IMR-90 (cell line): ENCODE measurements around the gene ADRA2C. TPM values are rescaled to one million over a fixed set of nuclear protein-coding genes. Genes with fewer than 3 reads are reported as not detected.

Experiments
- ATAC-seq: fragments of 200-7000 bp; cut with Tn5 transposase; 2 replicates; pipeline ENCODE4 v1.9.1; 2020; ENCODE audit warnings: low read depth, mild to moderate bottlenecking, moderate library complexity
- BruUV-seq: library from RNA; stranded (reverse); fragments of 400-500 nt; replicated peaks from 2 replicates; lab custom pipeline; 2021; lab: Mats Ljungman, UMichigan
- CTCF ChIA-PET: fragments of 300-600 bp; formaldehyde crosslinking; extraction: SDS; loops from one replicate; lab custom pipeline; 2021; ENCODE audit warnings: antibody characterized with exemption; lab: Yijun Ruan, JAX
- POLR2A ChIA-PET: fragments of 300-600 bp; sonication (Branson Sonifier 250); formaldehyde crosslinking; loops from one replicate; lab custom pipeline; 2022; ENCODE audit warnings: antibody characterized with exemption; ENCODE audit not compliant: unreplicated experiment; lab: Charles Lee
- DNase-seq: peaks from one replicate; pipeline ENCODE4 v3.0.0; 2013
- H2AFZ ChIP-seq: replicated peaks from 2 replicates; pipeline ENCODE3; 2013; ENCODE audit warnings: low read length, mild to moderate bottlenecking; ENCODE audit not compliant: poor library complexity
- H2AK5ac ChIP-seq: 2 replicates; pipeline ENCODE4 v1.6.1; 2013; ENCODE audit warnings: low read depth, low read length, inconsistent platforms
- H2AK9ac ChIP-seq: replicated peaks from 2 replicates; pipeline ENCODE3; 2013; ENCODE audit warnings: mild to moderate bottlenecking, low read depth, low read length, moderate library complexity; ENCODE audit not compliant: poor library complexity
- H2BK120ac ChIP-seq: 2 replicates; pipeline ENCODE4 v1.6.1; 2013; ENCODE audit warnings: low read depth, low read length, inconsistent platforms
- H2BK15ac ChIP-seq: 3 replicates; pipeline ENCODE4 v1.6.1; 2013; ENCODE audit warnings: low read depth, low read length, inconsistent platforms
- H2BK20ac ChIP-seq: 2 replicates; pipeline ENCODE4 v1.6.1; 2013; ENCODE audit warnings: low read depth, mild to moderate bottlenecking, inconsistent platforms, low read length, moderate library complexity
- H2BK5ac ChIP-seq: 2 replicates; pipeline ENCODE4 v1.6.1; 2013; ENCODE audit warnings: mild to moderate bottlenecking, low read depth, low read length, inconsistent platforms; ENCODE audit not compliant: poor library complexity, severe bottlenecking
- H3K14ac ChIP-seq: replicated peaks from 2 replicates; pipeline ENCODE4 v1.6.1; 2013; ENCODE audit warnings: low read depth, low read length, inconsistent platforms
- H3K18ac ChIP-seq: 2 replicates; pipeline ENCODE4 v1.6.1; 2013; ENCODE audit warnings: low read depth, low read length, control low read depth
- H3K23ac ChIP-seq: 2 replicates; pipeline ENCODE4 v1.6.1; 2013; ENCODE audit warnings: low read depth, low read length, inconsistent platforms
- H3K27ac ChIP-seq: 2 replicates; pipeline ENCODE4 v1.5.1; 2013; ENCODE audit warnings: mild to moderate bottlenecking, control low read depth, low read length; ENCODE audit not compliant: insufficient read depth
- H3K27me3 ChIP-seq: 2 replicates; pipeline ENCODE4 v1.6.1; 2013; ENCODE audit warnings: low read length; ENCODE audit not compliant: control insufficient read depth, insufficient read depth
- H3K36me3 ChIP-seq: 2 replicates; pipeline ENCODE4 v1.6.1; 2013; ENCODE audit warnings: low read length, mixed read lengths; ENCODE audit not compliant: control insufficient read depth, insufficient read depth
- H3K4ac ChIP-seq: 2 replicates; pipeline ENCODE4 v1.6.1; 2013; ENCODE audit warnings: low read depth, low read length, inconsistent platforms
- H3K4me1 ChIP-seq: 2 replicates; pipeline ENCODE4 v1.6.1; 2013; ENCODE audit warnings: low read length, mixed read lengths; ENCODE audit not compliant: control insufficient read depth, insufficient read depth
- H3K4me2 ChIP-seq: 2 replicates; pipeline ENCODE4 v1.6.1; 2013; ENCODE audit warnings: low read depth, mild to moderate bottlenecking, control low read depth, low read length, moderate library complexity
- H3K4me3 ChIP-seq: 2 replicates; pipeline ENCODE4 v1.5.1; 2013; ENCODE audit warnings: low read depth, mild to moderate bottlenecking, control low read depth, low read length, moderate library complexity; ENCODE audit not compliant: insufficient read depth
- H3K56ac ChIP-seq: 2 replicates; pipeline ENCODE4 v1.6.1; 2013; ENCODE audit warnings: low read length, inconsistent platforms; ENCODE audit not compliant: insufficient read depth; ENCODE audit errors: extremely low read depth
- H3K79me1 ChIP-seq, 2 experiments: 2 replicates each; pipeline ENCODE4 v1.6.1; 2013; ENCODE audit warnings: low read length in 2 of 2, inconsistent platforms in 1 of 2, low read depth in 1 of 2
- H3K9ac ChIP-seq: 2 replicates; pipeline ENCODE4 v1.6.1; 2013; ENCODE audit warnings: low read depth, low read length, control low read depth
- H3K9me1 ChIP-seq: 2 replicates; pipeline ENCODE4 v1.6.1; 2013; ENCODE audit warnings: low read length, inconsistent platforms; ENCODE audit not compliant: insufficient read depth
- H3K9me3 ChIP-seq: 2 replicates; pipeline ENCODE4 v1.6.1; 2013; ENCODE audit warnings: low read length; ENCODE audit not compliant: control insufficient read depth, insufficient read depth
- H4K20me1 ChIP-seq: 2 replicates; pipeline ENCODE4 v1.6.1; 2013; ENCODE audit warnings: low read length, inconsistent platforms; ENCODE audit not compliant: insufficient read depth
- H4K5ac ChIP-seq: 2 replicates; pipeline ENCODE4 v1.6.1; 2013; ENCODE audit warnings: mild to moderate bottlenecking, low read depth, low read length, control low read depth
- H4K8ac ChIP-seq, 2 experiments: 2 replicates each; pipeline ENCODE4 v1.6.1; 2013; ENCODE audit warnings: low read depth in 2 of 2, low read length in 2 of 2, control low read depth in 1 of 2, inconsistent platforms in 1 of 2
- H4K91ac ChIP-seq: 2 replicates; pipeline ENCODE4 v1.6.1; 2013; ENCODE audit warnings: low read depth, low read length, inconsistent platforms; ENCODE audit not compliant: insufficient read depth
- BHLHE40 ChIP-seq: fragments of 150-350 bp; IDR thresholded peaks from 2 replicates; pipeline ENCODE4 v1.6.1; 2016; ENCODE audit warnings: mild to moderate bottlenecking, low read depth, low read length
- CEBPB ChIP-seq: IDR thresholded peaks from 2 replicates; pipeline ENCODE4 v1.6.1; 2012; ENCODE audit warnings: low read depth, low read length, improper control_type of control experiment
- CHD1 ChIP-seq: IDR thresholded peaks from 2 replicates; pipeline ENCODE4 v1.6.1; 2012; ENCODE audit warnings: low read depth, low read length, improper control_type of control experiment
- FOS ChIP-seq: fragments of 150-350 bp; IDR thresholded peaks from 2 replicates; pipeline ENCODE4 v1.6.1; 2016; ENCODE audit warnings: low read depth, low read length
- MAFK ChIP-seq: IDR thresholded peaks from 2 replicates; pipeline ENCODE4 v1.6.1; 2012; ENCODE audit warnings: low read depth, low read length, improper control_type of control experiment
- MAZ ChIP-seq: IDR thresholded peaks from 2 replicates; pipeline ENCODE4 v1.6.1; 2012; ENCODE audit warnings: low read depth, mild to moderate bottlenecking, low read length, improper control_type of control experiment, moderate library complexity, borderline replicate concordance
- MXI1 ChIP-seq: IDR thresholded peaks from 2 replicates; pipeline ENCODE4 v1.6.1; 2012; ENCODE audit warnings: low read depth, mild to moderate bottlenecking, low read length, moderate library complexity, borderline replicate concordance
- NFE2L2 ChIP-seq: fragments of 150-350 bp; IDR thresholded peaks from 2 replicates; pipeline ENCODE4 v1.6.1; 2016; ENCODE audit warnings: low read depth, mild to moderate bottlenecking, low read length
- POLR2A ChIP-seq: IDR thresholded peaks from 2 replicates; pipeline ENCODE4 v1.6.1; 2012; ENCODE audit warnings: mild to moderate bottlenecking, low read depth, low read length
- RAD21 ChIP-seq: IDR thresholded peaks from 2 replicates; pipeline ENCODE4 v1.6.1; 2012; ENCODE audit warnings: low read length, improper control_type of control experiment
- RCOR1 ChIP-seq: IDR thresholded peaks from 2 replicates; pipeline ENCODE4 v1.6.1; 2012; ENCODE audit warnings: mild to moderate bottlenecking, low read length, improper control_type of control experiment; ENCODE audit not compliant: insufficient replicate concordance
- RFX5 ChIP-seq: IDR thresholded peaks from 2 replicates; pipeline ENCODE4 v1.8.0; 2012; ENCODE audit warnings: low read depth, mild to moderate bottlenecking, low read length, moderate library complexity
- SMC3 ChIP-seq: fragments of 150-350 bp; IDR thresholded peaks from 2 replicates; pipeline ENCODE4 v1.6.1; 2016; ENCODE audit warnings: low read depth, mild to moderate bottlenecking, antibody characterized with exemption, low read length, moderate library complexity
- WGBS, 2 experiments: methylation state at CpG; one replicate each; pipeline versions ENCODE4 v1.1.5 to v1.1.7; 2013; ENCODE audit warnings: missing lambda C conversion rate in 2 of 2; ENCODE audit not compliant: insufficient read length in 1 of 2; ENCODE audit errors: extremely low coverage in 2 of 2; 5-methylcytosine and 5-hydroxymethylcytosine counted together
- dilution Hi-C: fragments of 300-500 bp; cut with HindIII; formaldehyde crosslinking; loops from one replicate; pipeline ENCODE4 v1.14.3; 2018; ENCODE audit warnings: low sequenced_read_pairs; ENCODE audit not compliant: unreplicated experiment
- in situ Hi-C: fragments of 300-500 bp; cut with MboI; formaldehyde crosslinking; loops from 3 replicates; pipeline ENCODE4 v1.14.3; 2019; ENCODE audit warnings: low sequenced_read_pairs, inconsistent platforms, mixed read lengths
- intact Hi-C: fragments of 100-400 bp; cut with micrococcal nuclease; formaldehyde crosslinking; loops from 2 replicates; pipeline ENCODE4 v1.10.0; 2022
- polyA plus RNA-seq, 3 experiments: library from polyadenylated mRNA; depleted of rRNA; stranded (reverse); fragments of >200 nt; gene quantifications; 2 replicates each; pipeline ENCODE4 v1.2.3, GENCODE V29; 2012; ENCODE audit warnings: low replicate concordance in 1 of 3
- total RNA-seq: library from RNA; depleted of rRNA; stranded (reverse); fragments of >200 nt; gene quantifications from 2 replicates; pipeline ENCODE4 v1.2.3, GENCODE V29; 2012
- TF ChIP-seq, protein P1 (sequence below): fragments of 150-350 bp; IDR thresholded peaks from 2 replicates; pipeline ENCODE4 v1.6.1; 2016; ENCODE audit warnings: low read depth, mild to moderate bottlenecking, low read length, moderate library complexity, borderline replicate concordance
- TF ChIP-seq, protein P2 (sequence below): conservative IDR thresholded peaks from 2 replicates; pipeline ENCODE4 v1.5.1; 2012; ENCODE audit warnings: mild to moderate bottlenecking, low read depth, low read length, improper control_type of control experiment
- TF ChIP-seq, protein P3 (sequence below): fragments of 150-350 bp; IDR thresholded peaks from 2 replicates; pipeline ENCODE4 v1.6.1; 2017; ENCODE audit warnings: mild to moderate bottlenecking, antibody characterized with exemption, low read length, low read depth

ADRA2C gene
- total and polyA plus RNA-seq, 2 of the 4 experiments (the other 2 are of a cell fraction) = under 0.01 to 0.14 TPM

DNA sequence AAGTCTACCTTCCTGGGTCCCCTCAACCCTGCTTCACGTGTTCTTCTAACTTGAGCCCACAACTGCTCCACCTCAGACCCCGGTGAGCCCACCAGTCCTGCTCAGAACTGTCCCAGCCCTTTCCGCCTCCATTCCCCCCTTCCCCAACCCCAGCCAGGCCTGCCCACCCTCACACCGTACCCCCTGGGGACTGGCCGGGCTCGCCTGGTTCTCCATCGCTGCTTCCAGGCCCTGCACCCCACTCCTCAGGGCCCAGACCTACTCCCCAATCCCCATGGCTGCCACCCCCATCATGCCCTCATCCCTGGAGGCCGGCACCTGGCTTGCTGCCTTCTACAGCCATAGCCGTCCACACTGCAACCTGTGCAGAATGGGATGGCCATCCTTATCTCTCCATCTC, 23.4 kb downstream of the ADRA2C start:
- Histone ChIP-seq H2BK20ac (no peak overlapping the region), H3K56ac (no peak overlapping the region), H2BK15ac (no peak overlapping the region), H3K27ac (no peak overlapping the region), H3K9me1 (no peaks in the 10 kb centered on the region), H3K79me1 (no peaks in the 10 kb centered on the region), H3K4ac (no peak overlapping the region), H3K18ac (no peak overlapping the region), H3K27me3 (peaks cover 8% of the 10 kb centered on the region; the same call in 1 of the 2 replicates), H4K20me1 (no peaks in the 10 kb centered on the region), H2AK9ac (no peak overlapping the region), H3K4me2 (no peak overlapping the region), H4K5ac (no peak overlapping the region), H3K9ac (no peak overlapping the region), H3K4me3 (no peak overlapping the region), H2AK5ac (no peak overlapping the region), H3K9me3 (no peaks in the 10 kb centered on the region), H3K36me3 (no peaks in the 10 kb centered on the region), H3K23ac (no peak overlapping the region), H3K14ac (no peak overlapping the region), H4K91ac (no peak overlapping the region), H2BK5ac (no peak overlapping the region), H3K4me1 (no peaks in the 10 kb centered on the region), H2AFZ (no peak overlapping the region), H2BK120ac (no peak overlapping the region), H4K8ac (no peak overlapping the region)
- intact Hi-C loops (no loop called here), dilution Hi-C loops (no loop called here), in situ Hi-C loops (no loop called here)
- ATAC-seq = no peak
- WGBS, 2 experiments = 32% methylated on average over 3 of the region's 9 CpGs; no CpG with 5 or more reads in 1 of the 2 experiments
- no peak for TF ChIP-seq NFE2L2
- TF ChIP-seq, protein P1, sequence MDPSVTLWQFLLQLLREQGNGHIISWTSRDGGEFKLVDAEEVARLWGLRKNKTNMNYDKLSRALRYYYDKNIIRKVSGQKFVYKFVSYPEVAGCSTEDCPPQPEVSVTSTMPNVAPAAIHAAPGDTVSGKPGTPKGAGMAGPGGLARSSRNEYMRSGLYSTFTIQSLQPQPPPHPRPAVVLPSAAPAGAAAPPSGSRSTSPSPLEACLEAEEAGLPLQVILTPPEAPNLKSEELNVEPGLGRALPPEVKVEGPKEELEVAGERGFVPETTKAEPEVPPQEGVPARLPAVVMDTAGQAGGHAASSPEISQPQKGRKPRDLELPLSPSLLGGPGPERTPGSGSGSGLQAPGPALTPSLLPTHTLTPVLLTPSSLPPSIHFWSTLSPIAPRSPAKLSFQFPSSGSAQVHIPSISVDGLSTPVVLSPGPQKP = no peak
- no peak for TF ChIP-seq MAFK
- no peak for TF ChIP-seq BHLHE40
- no peak for TF ChIP-seq POLR2A
- TF ChIP-seq, protein P2, sequence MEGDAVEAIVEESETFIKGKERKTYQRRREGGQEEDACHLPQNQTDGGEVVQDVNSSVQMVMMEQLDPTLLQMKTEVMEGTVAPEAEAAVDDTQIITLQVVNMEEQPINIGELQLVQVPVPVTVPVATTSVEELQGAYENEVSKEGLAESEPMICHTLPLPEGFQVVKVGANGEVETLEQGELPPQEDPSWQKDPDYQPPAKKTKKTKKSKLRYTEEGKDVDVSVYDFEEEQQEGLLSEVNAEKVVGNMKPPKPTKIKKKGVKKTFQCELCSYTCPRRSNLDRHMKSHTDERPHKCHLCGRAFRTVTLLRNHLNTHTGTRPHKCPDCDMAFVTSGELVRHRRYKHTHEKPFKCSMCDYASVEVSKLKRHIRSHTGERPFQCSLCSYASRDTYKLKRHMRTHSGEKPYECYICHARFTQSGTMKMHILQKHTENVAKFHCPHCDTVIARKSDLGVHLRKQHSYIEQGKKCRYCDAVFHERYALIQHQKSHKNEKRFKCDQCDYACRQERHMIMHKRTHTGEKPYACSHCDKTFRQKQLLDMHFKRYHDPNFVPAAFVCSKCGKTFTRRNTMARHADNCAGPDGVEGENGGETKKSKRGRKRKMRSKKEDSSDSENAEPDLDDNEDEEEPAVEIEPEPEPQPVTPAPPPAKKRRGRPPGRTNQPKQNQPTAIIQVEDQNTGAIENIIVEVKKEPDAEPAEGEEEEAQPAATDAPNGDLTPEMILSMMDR = no peak
- TF ChIP-seq RCOR1 = no peak
- no peak for TF ChIP-seq MAZ
- no peak for TF ChIP-seq RAD21
- no peak for TF ChIP-seq MXI1
- no peak for TF ChIP-seq SMC3
- no peak for TF ChIP-seq RFX5
- TF ChIP-seq, protein P3, sequence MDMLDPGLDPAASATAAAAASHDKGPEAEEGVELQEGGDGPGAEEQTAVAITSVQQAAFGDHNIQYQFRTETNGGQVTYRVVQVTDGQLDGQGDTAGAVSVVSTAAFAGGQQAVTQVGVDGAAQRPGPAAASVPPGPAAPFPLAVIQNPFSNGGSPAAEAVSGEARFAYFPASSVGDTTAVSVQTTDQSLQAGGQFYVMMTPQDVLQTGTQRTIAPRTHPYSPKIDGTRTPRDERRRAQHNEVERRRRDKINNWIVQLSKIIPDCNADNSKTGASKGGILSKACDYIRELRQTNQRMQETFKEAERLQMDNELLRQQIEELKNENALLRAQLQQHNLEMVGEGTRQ = no peak
- no peak for TF ChIP-seq FOS
- no peak for TF ChIP-seq CEBPB
- TF ChIP-seq CHD1 = no peak
- POLR2A ChIA-PET = no interaction called here
- DNase-seq = no peak
- CTCF ChIA-PET = interaction anchor here (0.8 kb wide), 1 partner anchor 53 kb away, joined by 3 read pairs; no protein-coding TSS in a partner anchor
- no TSS peak for BruUV-seq
